Adrenal gland (tissue), 5 donors: ENCODE results near the gene MAGI2.

Experiments
- POLR2A ChIP-seq, 2 donors: fragments of 450-650 bp; IDR thresholded peaks; one replicate each; pipeline ENCODE4 v1.6.1; 2017; ENCODE audit warnings: antibody characterized with exemption in 2 of 2, mild to moderate bottlenecking in 2 of 2, moderate library complexity in 1 of 2
- TF ChIP-seq, protein P1 (sequence below), 6 experiments: fragments of 450-650 bp in 4 of 6; fragments of 200-600 bp in 2 of 6; sonication (generic) in 1 of 6; IDR thresholded peaks; 1 replicate in 5 of 6; 2 replicates in 1 of 6; pipeline versions ENCODE4 v1.5.1 to v1.8.0; 2016 to 2021; ENCODE audit warnings: antibody characterized with exemption in 6 of 6, mild to moderate bottlenecking in 2 of 6, moderate library complexity in 1 of 6
- donor health status: DM: no; HTN: no; CAD: no.

DNA sequence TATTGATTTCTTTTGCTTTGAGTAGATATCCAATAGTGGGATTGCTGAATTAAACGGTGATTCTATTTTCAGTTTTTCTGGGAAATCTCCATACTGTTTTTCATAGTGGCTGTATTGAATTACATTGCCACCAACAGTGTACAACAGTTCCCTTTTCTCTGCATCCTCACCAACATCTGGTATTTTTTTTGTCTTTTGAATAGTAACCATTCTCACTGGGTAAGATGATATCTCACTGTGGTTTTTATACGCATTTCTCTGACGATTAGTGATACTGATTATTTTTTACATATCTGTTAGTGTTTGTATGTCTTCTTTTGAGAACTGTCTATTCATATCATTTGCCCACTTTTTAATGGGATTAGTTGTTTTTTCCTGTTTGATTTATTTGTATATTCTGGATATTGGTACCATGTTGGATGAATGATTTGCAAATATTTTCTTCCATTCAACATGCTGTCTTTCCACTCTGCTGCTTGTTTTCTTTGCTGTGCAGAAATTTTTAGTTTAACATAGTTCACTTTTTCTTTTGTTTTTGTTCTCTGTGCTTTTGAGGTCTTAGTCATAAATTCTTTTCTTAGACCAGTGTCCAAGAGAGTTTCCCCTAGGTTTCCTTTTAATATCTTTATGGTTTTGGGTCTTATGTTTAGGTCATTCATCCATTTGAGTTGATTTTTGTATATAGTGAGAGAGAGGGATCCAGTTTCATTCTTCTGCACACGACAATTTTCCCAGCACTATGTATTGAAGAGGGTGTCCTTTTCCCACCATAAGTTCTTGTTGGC lies 1070.2 kb downstream of the MAGI2 start:
- TF ChIP-seq, protein P1, sequence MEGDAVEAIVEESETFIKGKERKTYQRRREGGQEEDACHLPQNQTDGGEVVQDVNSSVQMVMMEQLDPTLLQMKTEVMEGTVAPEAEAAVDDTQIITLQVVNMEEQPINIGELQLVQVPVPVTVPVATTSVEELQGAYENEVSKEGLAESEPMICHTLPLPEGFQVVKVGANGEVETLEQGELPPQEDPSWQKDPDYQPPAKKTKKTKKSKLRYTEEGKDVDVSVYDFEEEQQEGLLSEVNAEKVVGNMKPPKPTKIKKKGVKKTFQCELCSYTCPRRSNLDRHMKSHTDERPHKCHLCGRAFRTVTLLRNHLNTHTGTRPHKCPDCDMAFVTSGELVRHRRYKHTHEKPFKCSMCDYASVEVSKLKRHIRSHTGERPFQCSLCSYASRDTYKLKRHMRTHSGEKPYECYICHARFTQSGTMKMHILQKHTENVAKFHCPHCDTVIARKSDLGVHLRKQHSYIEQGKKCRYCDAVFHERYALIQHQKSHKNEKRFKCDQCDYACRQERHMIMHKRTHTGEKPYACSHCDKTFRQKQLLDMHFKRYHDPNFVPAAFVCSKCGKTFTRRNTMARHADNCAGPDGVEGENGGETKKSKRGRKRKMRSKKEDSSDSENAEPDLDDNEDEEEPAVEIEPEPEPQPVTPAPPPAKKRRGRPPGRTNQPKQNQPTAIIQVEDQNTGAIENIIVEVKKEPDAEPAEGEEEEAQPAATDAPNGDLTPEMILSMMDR (IDR thresholded peaks at IDR 0.05) = no peak
- TF ChIP-seq POLR2A (IDR thresholded peaks at IDR 0.05) = no peak
